ENCODE results near the gene UBE2S. TPM values are rescaled to one million over a fixed set of nuclear protein-coding genes. Genes with fewer than 3 reads are reported as not detected.

The UBE2S gene
- polyA plus RNA-seq, 1 experiment = 28.9 TPM

DNA sequence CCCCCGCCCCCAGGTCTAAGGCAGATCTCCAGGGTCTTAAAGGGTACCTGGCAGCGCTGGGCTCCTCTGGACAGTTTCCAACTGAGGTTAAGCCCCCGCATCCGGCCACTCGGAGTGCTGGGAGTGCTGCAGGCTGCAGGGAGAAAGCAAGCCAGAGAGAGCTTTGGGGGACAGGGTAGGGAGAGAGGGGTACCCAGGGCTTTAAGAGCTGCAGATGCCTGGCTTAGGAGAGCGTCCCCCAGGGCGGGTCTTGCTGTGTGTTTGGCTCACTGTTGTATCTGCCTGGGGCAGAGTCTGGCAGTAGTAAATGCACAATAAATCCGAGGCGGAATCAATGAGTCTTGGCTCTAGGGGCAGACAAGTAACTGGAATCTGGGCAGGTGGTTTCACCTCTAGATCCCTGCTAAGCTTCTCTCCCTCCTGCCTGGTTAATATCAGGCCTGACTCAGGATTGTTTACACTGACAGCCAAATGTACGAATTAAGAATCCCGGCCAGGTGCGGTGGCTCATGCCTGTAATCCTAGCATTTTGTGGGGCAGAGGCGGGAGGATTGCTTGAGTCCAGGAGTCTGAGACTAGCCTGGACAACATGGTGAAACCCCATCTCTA is 52.3 kb downstream of the UBE2S start:
- TF ChIP-seq, protein P1, sequence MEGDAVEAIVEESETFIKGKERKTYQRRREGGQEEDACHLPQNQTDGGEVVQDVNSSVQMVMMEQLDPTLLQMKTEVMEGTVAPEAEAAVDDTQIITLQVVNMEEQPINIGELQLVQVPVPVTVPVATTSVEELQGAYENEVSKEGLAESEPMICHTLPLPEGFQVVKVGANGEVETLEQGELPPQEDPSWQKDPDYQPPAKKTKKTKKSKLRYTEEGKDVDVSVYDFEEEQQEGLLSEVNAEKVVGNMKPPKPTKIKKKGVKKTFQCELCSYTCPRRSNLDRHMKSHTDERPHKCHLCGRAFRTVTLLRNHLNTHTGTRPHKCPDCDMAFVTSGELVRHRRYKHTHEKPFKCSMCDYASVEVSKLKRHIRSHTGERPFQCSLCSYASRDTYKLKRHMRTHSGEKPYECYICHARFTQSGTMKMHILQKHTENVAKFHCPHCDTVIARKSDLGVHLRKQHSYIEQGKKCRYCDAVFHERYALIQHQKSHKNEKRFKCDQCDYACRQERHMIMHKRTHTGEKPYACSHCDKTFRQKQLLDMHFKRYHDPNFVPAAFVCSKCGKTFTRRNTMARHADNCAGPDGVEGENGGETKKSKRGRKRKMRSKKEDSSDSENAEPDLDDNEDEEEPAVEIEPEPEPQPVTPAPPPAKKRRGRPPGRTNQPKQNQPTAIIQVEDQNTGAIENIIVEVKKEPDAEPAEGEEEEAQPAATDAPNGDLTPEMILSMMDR (IDR thresholded peaks at IDR 0.05; ENCODE audit: low read depth, low read length) = no peak
- Histone ChIP-seq H3K27ac (ENCODE audit: low read depth, low read length) (no peak overlapping the region), H3K4me3 (ENCODE audit: low read depth, low read length) (no peak overlapping the region), H3K9me3 (ENCODE audit: control insufficient read depth, insufficient read depth, low read length) (peaks cover 5% of the 10 kb centered on the region; the same call in 1 of the 2 replicates), H3K27me3 (ENCODE audit: control insufficient read depth, insufficient read depth, low read length) (peaks cover 28% of the 10 kb centered on the region)
- no peak for DNase-seq (ENCODE audit: low read depth, low spot score)
- POLR2A ChIA-PET = interaction anchor here (1.2 kb wide), 1 partner anchor 16 kb away, joined by 6 read pairs; the partner anchor contains the start of gene IL11
- CTCF ChIA-PET = no interaction called here

DNA sequence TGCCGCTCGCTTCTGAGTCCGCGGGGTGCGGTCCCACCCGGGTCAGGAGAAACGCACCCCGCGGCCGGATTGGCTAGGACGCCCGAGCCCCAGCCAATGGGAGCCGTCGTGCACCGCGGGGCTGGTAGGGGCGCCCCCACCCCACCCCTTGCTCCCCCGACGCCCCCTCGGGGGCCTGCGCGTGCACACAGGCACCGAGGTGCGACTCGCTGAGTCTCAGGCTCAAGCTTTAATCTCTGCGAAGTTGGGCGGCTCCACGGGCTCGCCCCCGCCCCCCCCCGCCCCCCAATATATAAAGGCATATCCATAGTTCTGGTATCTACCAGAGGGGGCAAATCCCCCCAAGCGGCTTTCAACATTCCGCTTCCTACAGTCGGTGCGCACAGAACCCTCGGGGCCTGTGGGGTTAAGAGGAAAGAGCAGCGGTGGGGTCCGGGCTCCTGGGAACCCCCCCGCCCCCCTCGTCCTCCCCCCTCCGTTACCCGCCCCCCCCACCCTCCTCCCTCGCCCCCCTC is 52.8 kb downstream of the UBE2S start, which contains the start of gene COX6B2:
Gene COX6B2 (minus strand): TSS at position 22 of the 515 bp plus-strand sequence. CDS start 198 bp downstream, outside the sequence.
- Histone ChIP-seq H3K27ac (ENCODE audit: low read depth, low read length) (no peak within 1 kb of the TSS), H3K9me3 (ENCODE audit: control insufficient read depth, insufficient read depth, low read length) (peaks cover 5% of the 10 kb centered on the region; the same call in 1 of the 2 replicates), H3K27me3 (ENCODE audit: control insufficient read depth, insufficient read depth, low read length) (peaks cover 28% of the 10 kb centered on the region), H3K4me3 (ENCODE audit: low read depth, low read length) (peak within 1 kb of the TSS; percentile 59)
- no peak for DNase-seq (ENCODE audit: low read depth, low spot score)
- TF ChIP-seq, protein P1 (IDR thresholded peaks at IDR 0.05; ENCODE audit: low read depth, low read length) = no peak
- ChIA-PET POLR2A (interaction anchor here (1.2 kb wide), 1 partner anchor 16 kb away, joined by 6 read pairs; the partner anchor contains the start of gene IL11), CTCF (no interaction called here)

DNA sequence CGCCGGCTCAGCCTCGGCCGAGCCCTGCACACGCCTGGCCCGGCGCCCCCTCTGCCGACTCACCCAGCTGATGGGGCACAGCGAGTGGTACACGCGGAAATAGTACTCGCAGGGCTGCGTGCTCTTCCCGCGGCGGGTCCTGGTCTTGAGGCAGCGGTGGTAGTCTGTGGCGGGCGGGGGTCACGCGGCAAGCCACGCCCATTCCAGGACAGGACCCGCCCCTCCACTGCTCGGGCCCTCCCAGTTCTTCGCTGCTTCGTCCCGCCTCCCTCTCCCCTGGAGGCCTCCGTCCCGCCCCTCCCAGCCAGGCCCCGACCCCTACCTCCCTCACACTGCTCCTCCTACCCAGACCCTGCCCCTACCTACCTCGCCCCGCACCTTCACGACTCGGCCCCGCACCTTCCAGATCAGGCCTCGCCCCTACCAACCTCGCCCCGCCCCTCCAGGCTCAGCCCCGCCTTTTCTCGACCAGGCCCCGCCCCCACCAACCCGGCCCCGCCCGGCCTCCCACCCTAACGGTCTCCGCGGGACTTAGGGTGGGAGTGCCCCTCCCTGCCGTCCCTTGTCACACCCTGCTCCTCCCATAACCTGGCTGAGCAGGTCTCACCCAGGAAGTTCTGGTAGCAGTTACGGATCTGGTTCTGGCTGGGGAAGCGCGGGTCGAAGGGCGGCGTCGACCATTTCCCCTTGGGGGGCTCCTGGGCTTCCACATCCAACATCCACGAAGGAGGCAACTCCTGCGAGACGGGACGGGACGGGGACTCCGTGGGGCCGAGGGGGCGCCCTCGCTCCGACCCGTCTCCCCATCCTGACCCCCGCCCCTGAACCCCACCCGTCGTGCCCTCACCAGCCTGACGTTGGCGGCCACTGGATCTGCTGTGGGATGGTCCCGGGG is 53.5 kb downstream of the UBE2S start:
- H3K9me3 ChIP-seq (ENCODE audit: control insufficient read depth, insufficient read depth, low read length) = peaks cover 5% of the 10 kb centered on the region; the same call in 1 of the 2 replicates
- TF ChIP-seq, protein P1 (IDR thresholded peaks at IDR 0.05; ENCODE audit: low read depth, low read length) = no peak
- H3K27me3 ChIP-seq (ENCODE audit: control insufficient read depth, insufficient read depth, low read length) = peaks cover 28% of the 10 kb centered on the region
- H3K27ac ChIP-seq (ENCODE audit: low read depth, low read length) = no peak overlapping the region
- peak overlapping the region; percentile 59 for H3K4me3 ChIP-seq (ENCODE audit: low read depth, low read length)
- ChIA-PET POLR2A (no interaction called here), CTCF (no interaction called here)
- no peak for DNase-seq (ENCODE audit: low read depth, low spot score)

DNA sequence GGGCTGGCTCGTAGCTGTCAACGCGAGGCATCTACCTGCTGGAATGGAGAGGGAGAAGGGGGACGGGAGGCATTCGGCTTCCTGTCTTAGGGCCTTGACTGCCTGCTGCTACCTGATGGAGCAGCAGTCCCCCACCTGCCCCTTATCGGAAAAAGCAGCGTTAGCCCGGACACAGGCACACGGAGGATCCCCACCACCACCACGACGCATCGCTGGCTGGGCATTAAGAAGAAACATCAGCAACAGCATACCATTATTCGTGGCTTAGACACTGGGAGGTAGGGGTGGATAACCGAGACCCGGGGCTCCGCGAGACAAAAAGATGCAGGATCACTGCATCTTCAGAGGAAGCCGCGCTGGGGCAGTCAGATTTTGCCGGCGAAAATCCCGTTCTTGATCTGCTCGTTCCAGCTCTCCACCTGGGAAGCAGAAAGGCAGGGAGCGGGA is 54.2 kb downstream of the UBE2S start:
- H3K4me3 ChIP-seq (ENCODE audit: low read depth, low read length) = peak overlapping the region; percentile 59
- POLR2A ChIA-PET = no interaction called here
- no peak overlapping the region for H3K27ac ChIP-seq (ENCODE audit: low read depth, low read length)
- peaks cover 28% of the 10 kb centered on the region for H3K27me3 ChIP-seq (ENCODE audit: control insufficient read depth, insufficient read depth, low read length)
- DNase-seq (ENCODE audit: low read depth, low spot score) = no peak
- peaks cover 4% of the 10 kb centered on the region; the same call in 1 of the 2 replicates for H3K9me3 ChIP-seq (ENCODE audit: control insufficient read depth, insufficient read depth, low read length)
- CTCF ChIA-PET = interaction anchor here (1.2 kb wide), 1 partner anchor 61 kb away, joined by 3 read pairs; no protein-coding TSS in a partner anchor
- TF ChIP-seq, protein P1 (IDR thresholded peaks at IDR 0.05; ENCODE audit: low read depth, low read length) = no peak
